ENCODE measurements around the gene CHMP6. TPM values are rescaled to one million over a fixed set of nuclear protein-coding genes. Genes with fewer than 3 reads are reported as not detected.
A peak's percentile ranks its signal among the peaks of the same experiment; 100 is the strongest.

CHMP6 gene
- total and polyA plus RNA-seq, 2 donors, result 13.1 to 36.2 TPM

- Histone ChIP-seq H3K27ac (ENCODE audit: low read depth) (no peak overlapping the region), H3K4me1 (ENCODE audit: insufficient read depth) (peaks cover 2% of the 10 kb centered on the region), H3K4me3 (ENCODE audit: low read depth, low read length) (no peak overlapping the region), H3K36me3 (ENCODE audit: insufficient read depth) (peaks cover 13% of the 10 kb centered on the region)
- 91% methylated on average over 40 of the region's 40 CpGs for WGBS
- no peak for DNase-seq (ENCODE audit: extremely low spot score)
Measured at GRCh38 chr17:80999536-81000333, 8.1 kb downstream of the CHMP6 start.

- no peak overlapping the region for H3K4me3 ChIP-seq (ENCODE audit: low read depth, low read length)
- H3K27ac ChIP-seq (ENCODE audit: low read depth), result no peak overlapping the region
- peaks cover 10% of the 10 kb centered on the region for H3K36me3 ChIP-seq (ENCODE audit: insufficient read depth)
- no peak for DNase-seq (ENCODE audit: extremely low spot score)
- peaks cover 2% of the 10 kb centered on the region for H3K4me1 ChIP-seq (ENCODE audit: insufficient read depth)
- WGBS, result 90% methylated on average over 8 of the region's 8 CpGs
Measured at GRCh38 chr17:81000334-81000630, 8.6 kb downstream of the CHMP6 start.

GRCh38 chr17:81000631-81001357, 9.2 kb downstream of the CHMP6 start:
- 78% methylated on average over 18 of the region's 18 CpGs for WGBS

GRCh38 chr17:81002013-81002384, 10.4 kb downstream of the CHMP6 start:
- 82% methylated on average over 10 of the region's 10 CpGs for WGBS
- Histone ChIP-seq H3K4me3 (ENCODE audit: low read depth, low read length) (no peak overlapping the region), H3K27ac (ENCODE audit: low read depth) (no peak overlapping the region), H3K36me3 (ENCODE audit: insufficient read depth) (peaks cover 9% of the 10 kb centered on the region), H3K4me1 (ENCODE audit: insufficient read depth) (peaks cover 2% of the 10 kb centered on the region)
- no peak for DNase-seq (ENCODE audit: extremely low spot score)

More at GRCh38 chr17:81000631-81001357, 9.2 kb downstream of the CHMP6 start:
- Histone ChIP-seq H3K36me3 (ENCODE audit: insufficient read depth) (peaks cover 10% of the 10 kb centered on the region), H3K4me1 (ENCODE audit: insufficient read depth) (peaks cover 2% of the 10 kb centered on the region), H3K4me3 (ENCODE audit: low read depth, low read length) (no peak overlapping the region), H3K27ac (ENCODE audit: low read depth) (no peak overlapping the region)
- DNase-seq (ENCODE audit: extremely low spot score), result no peak

GRCh38 chr17:81002409-81003361, 11.0 kb downstream of the CHMP6 start:
- peaks cover 2% of the 10 kb centered on the region for H3K4me1 ChIP-seq (ENCODE audit: insufficient read depth)
- DNase-seq (ENCODE audit: extremely low spot score), result no peak
- no peak overlapping the region for H3K27ac ChIP-seq (ENCODE audit: low read depth)
- H3K36me3 ChIP-seq (ENCODE audit: insufficient read depth), result peaks cover 5% of the 10 kb centered on the region
- WGBS, result 44% methylated on average over 21 of the region's 21 CpGs
- no peak overlapping the region for H3K4me3 ChIP-seq (ENCODE audit: low read depth, low read length)

GRCh38 chr17:81003711-81004475, 12.3 kb downstream of the CHMP6 start:
- H3K27ac ChIP-seq (ENCODE audit: low read depth), result no peak overlapping the region
- peaks cover 2% of the 10 kb centered on the region for H3K4me1 ChIP-seq (ENCODE audit: insufficient read depth)
- H3K4me3 ChIP-seq (ENCODE audit: low read depth, low read length), result peak overlapping the region; percentile 1
- DNase-seq (ENCODE audit: extremely low spot score), result no peak
- 3% methylated on average over 72 of the region's 72 CpGs for WGBS
- no peaks in the 10 kb centered on the region for H3K36me3 ChIP-seq (ENCODE audit: insufficient read depth)

- WGBS, result 73% methylated on average over 10 of the region's 10 CpGs
- no peak for DNase-seq (ENCODE audit: extremely low spot score)
Measured at GRCh38 chr17:81006891-81007290, 15.2 kb downstream of the CHMP6 start.

GRCh38 chr17:81008140-81008539, 16.5 kb downstream of the CHMP6 start:
- WGBS, result 71% methylated on average over 11 of the region's 11 CpGs

More at GRCh38 chr17:81006891-81007290, 15.2 kb downstream of the CHMP6 start:
- Histone ChIP-seq H3K27ac (ENCODE audit: low read depth) (no peak overlapping the region), H3K4me3 (ENCODE audit: low read depth, low read length) (no peak overlapping the region), H3K36me3 (ENCODE audit: insufficient read depth) (no peaks in the 10 kb centered on the region), H3K4me1 (ENCODE audit: insufficient read depth) (peaks cover 2% of the 10 kb centered on the region)

GRCh38 chr17:81009136-81009535, 17.5 kb downstream of the CHMP6 start:
- H3K27ac ChIP-seq (ENCODE audit: low read depth), result no peak overlapping the region
- H3K4me1 ChIP-seq (ENCODE audit: insufficient read depth), result no peaks in the 10 kb centered on the region
- DNase-seq (ENCODE audit: extremely low spot score), result no peak
- H3K4me3 ChIP-seq (ENCODE audit: low read depth, low read length), result no peak overlapping the region
- 87% methylated on average over 14 of the region's 14 CpGs for WGBS
- no peaks in the 10 kb centered on the region for H3K36me3 ChIP-seq (ENCODE audit: insufficient read depth)

More at GRCh38 chr17:81008140-81008539, 16.5 kb downstream of the CHMP6 start:
- DNase-seq (ENCODE audit: extremely low spot score), result no peak
- no peak overlapping the region for H3K27ac ChIP-seq (ENCODE audit: low read depth)
- no peaks in the 10 kb centered on the region for H3K36me3 ChIP-seq (ENCODE audit: insufficient read depth)
- peaks cover 2% of the 10 kb centered on the region for H3K4me1 ChIP-seq (ENCODE audit: insufficient read depth)
- H3K4me3 ChIP-seq (ENCODE audit: low read depth, low read length), result no peak overlapping the region

- H3K36me3 ChIP-seq (ENCODE audit: insufficient read depth), result no peaks in the 10 kb centered on the region
- DNase-seq (ENCODE audit: extremely low spot score), result no peak
- H3K4me3 ChIP-seq (ENCODE audit: low read depth, low read length), result no peak overlapping the region
- WGBS, result 90% methylated on average over 2 of the region's 2 CpGs
- H3K27ac ChIP-seq (ENCODE audit: low read depth), result no peak overlapping the region
- H3K4me1 ChIP-seq (ENCODE audit: insufficient read depth), result no peaks in the 10 kb centered on the region
Measured at GRCh38 chr17:81010935-81011334, 19.3 kb downstream of the CHMP6 start.

- 56% methylated on average over 3 of the region's 3 CpGs for WGBS
Measured at GRCh38 chr17:81011951-81012350, 20.3 kb downstream of the CHMP6 start.

GRCh38 chr17:81012574-81013447, 21.2 kb downstream of the CHMP6 start:
- Histone ChIP-seq H3K27ac (ENCODE audit: low read depth) (no peak overlapping the region), H3K4me3 (ENCODE audit: low read depth, low read length) (no peak overlapping the region), H3K4me1 (ENCODE audit: insufficient read depth) (no peaks in the 10 kb centered on the region), H3K36me3 (ENCODE audit: insufficient read depth) (no peaks in the 10 kb centered on the region)
- no peak for DNase-seq (ENCODE audit: extremely low spot score)
- 89% methylated on average over 13 of the region's 13 CpGs for WGBS

More at GRCh38 chr17:81011951-81012350, 20.3 kb downstream of the CHMP6 start:
- no peak overlapping the region for H3K27ac ChIP-seq (ENCODE audit: low read depth)
- no peak for DNase-seq (ENCODE audit: extremely low spot score)
- H3K4me3 ChIP-seq (ENCODE audit: low read depth, low read length), result no peak overlapping the region
- no peaks in the 10 kb centered on the region for H3K4me1 ChIP-seq (ENCODE audit: insufficient read depth)
- H3K36me3 ChIP-seq (ENCODE audit: insufficient read depth), result no peaks in the 10 kb centered on the region
